HG02623 (cell line): ENCODE measurements around the gene CHMP1B.
A peak's percentile ranks its signal among the peaks of the same experiment; 100 is the strongest.
"Not testable (repeated sequence)": the region's sequence is repeated elsewhere in the genome, so short reads cannot be mapped to it uniquely, and the experiment has no call there.

Experiments
- ATAC-seq: cut with Tn5 transposase; IDR thresholded peaks from one replicate; pipeline ENCODE4 v1.9.1; 2021; ENCODE audit warnings: moderate library complexity; ENCODE audit not compliant: unreplicated experiment

CHMP1B gene

DNA sequence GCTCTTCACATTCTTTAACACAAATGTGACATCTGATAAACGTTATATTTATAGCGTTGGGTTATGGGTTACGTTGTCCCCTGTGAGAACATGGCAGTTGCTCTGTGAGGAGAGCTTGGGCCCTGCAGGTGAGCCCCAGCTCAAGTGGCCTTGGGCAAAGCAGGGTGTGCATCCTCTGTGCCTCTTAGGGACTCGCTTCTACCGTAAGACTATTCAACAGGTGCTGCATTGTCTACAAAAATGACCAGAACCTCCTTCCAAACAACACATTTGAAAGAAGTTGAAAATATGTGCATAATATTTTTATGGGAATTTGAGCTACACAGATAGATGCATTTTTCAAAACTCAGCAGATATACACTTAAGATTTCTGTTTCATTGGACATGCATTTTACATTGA is 16.4 kb upstream of the CHMP1B start:
- ATAC-seq = no peak

DNA sequence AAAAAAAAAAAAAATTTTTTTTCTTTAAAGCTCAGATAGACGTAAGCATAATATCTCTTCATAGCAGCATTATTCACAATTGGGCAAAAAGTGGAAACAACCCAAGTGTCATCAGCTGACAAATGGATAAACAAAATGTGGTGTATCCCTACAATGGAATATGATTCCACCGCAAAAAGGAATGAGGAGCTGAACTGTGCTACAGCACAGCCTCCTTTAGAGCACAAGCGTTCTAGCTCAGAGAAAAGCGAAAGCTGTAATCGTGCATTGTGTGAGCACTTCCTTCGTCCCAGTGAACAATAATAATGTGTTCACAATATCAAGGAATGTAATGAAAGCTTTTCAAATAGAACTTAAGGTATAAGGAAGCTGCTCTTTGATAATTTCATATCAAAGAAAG is 11.7 kb upstream of the CHMP1B start:
- ATAC-seq = no peak

DNA sequence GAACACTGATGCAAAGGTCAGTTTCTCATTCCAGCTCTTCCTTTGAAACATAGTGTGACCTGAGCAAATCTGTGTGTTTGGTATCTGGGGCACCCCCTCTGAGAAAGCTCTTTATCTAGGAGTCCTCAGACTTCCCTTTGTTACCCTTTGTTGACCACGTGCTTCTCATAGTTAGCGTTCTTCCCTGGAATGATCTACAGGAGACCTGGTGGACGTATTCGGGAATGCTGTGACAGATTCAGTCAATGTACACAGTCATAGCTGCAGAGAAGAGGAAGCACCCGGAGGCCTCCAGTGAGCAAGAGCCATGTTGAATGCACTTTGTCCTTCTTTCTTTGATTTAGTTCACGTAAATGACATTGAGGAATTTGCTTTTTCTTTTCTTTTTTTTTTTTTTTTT is 10.7 kb upstream of the CHMP1B start:
- ATAC-seq = no peak

DNA sequence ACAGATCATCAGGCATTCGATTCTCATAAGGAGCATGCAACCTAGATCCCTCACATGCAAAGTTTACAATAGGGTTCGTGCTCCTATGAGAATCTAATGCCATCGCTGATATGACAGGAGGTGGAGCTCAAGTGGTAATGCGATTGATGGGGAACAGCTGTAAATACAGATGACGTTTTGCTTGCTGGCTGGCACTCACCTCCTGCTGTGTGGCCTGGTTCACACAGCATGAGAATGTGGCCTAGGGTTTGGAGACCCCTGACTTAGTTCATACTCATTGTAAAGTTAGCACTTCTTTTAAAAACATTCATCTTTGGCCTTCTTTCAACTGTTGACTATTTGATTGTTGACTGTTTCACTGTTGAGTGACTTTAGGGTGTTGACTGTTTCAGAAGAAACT is 8.7 kb upstream of the CHMP1B start:
- no peak for ATAC-seq

DNA sequence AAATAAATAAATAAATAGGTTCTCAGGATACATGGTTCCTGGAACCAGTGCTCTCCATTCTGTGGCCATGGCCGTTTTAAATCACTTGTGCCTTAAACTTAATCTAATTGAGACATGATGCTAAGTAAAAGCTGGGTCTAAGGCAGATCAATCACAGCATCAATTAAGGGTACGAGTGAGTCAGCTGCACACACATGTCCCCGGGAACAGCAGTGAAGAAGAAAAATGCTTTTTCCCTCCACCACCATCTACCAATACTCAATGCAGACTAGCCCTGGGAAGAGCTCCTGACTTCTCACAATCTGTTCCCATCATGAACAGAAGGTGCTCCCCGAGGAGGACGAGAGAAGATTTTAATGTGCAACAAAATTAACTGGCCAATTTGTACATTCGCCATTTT is 6.8 kb upstream of the CHMP1B start:
- ATAC-seq = no peak

DNA sequence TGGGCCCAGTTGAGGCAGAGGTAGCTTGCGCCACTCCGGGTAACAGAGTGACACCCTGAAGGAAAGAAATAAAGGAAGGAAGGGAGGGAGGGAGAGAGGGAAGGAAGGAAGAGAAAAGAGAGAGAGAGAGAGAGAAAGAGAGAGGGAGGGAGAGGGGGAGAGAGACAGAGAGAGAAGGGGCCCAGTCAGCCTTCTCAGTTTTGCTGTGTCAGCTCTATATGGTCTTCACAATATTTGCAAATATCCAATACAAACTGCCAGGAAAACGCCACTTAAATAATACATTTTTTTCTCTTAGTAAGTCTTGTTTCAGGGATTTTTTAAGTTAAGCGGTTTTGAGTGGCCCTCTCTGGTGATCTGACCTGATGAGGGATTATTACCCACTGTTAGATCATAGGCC is 5.6 kb upstream of the CHMP1B start:
- ATAC-seq = no peak

DNA sequence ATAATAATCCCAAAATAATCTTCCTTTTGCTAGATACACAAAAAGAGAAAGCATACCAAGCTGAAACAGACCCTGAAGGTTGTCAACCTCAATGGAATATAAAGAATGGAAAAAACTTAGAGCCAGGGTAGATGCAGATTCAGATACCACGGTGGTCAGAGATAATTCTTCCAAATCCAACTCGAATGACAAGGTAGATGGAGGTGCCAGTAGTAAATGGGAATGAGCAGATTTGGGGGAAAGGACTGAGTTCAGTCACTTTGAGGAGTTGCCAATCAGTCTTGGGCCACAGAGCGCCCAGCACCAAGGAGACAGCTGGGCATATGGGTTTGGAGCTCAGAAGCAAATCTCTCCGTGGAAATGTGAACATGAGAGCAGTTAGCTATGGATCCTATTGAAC is 3.4 kb upstream of the CHMP1B start:
- ATAC-seq = no peak

DNA sequence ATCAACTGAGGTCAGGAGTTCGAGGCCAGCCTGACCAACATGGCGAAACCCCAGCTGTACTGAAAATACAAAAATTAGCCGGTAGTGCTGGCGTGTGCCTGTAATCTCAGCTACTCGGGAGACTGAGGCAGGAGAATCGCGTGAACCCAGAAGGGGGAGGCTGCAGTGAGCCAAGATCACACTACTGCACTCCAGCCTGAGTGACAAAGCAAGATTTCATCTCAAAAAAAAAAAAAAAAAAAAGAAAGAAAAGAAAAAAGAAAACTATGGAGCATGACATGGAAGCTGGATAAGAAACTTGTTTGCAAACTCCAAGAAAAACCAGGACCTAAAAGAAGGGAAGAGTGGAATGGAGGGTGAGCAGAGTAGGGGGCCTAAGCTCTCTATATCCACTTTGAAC is 1.9 kb upstream of the CHMP1B start:
- ATAC-seq = no peak

DNA sequence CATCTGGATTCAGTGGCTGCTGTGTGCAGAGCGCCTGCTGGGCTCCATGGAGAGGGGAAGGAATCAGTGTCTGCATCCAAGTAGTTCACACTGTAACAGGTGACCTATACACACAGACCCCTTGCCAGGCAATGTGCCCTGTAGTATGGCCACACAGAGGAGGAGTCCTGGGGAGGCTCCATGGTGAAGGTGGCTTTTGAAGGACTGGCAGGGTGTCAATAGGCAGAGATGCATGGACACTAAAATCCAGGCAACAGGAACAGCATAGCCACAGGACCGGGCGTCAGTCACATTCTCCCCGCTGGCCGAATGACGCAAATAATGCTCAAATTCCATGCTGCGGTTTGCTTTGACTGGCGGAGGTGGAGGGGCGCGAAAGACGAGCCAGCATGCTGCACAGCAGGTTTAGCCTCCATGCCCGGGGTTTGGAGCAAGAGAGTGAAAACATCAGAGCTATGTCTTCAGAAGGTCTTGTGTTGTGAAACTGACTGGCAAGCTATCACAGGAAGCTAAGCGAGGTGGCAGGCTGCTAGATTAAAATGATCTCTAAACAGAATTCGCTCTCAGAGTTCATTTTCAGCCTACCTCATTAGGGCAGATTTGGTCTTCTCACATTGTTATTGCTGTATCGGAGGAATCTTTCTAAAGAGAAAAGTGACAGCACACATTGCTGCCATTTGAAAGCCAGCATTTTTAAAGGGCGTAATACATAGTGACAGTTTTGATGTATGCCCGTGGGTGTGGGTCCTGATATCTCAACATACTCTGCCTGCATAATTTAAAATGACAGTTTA is 1.2 kb upstream of the CHMP1B start:
- ATAC-seq = no peak

DNA sequence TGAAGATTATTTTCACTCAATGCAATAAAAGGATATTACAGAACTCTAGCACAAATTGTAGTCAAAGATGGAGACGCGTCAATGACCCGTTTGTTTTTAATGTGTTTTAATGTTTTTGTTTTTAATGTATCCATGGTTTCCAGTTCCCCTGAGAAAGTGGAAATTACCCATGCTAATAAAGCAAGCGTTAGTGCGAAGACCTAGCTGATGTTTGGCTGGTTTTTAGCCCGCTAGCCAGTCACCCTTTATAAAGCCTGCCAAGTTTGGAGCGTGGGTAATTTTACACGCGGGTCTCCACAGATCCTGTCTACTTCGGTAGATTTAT is 430 bp upstream of the CHMP1B start:
- ATAC-seq = peak; percentile 14

DNA sequence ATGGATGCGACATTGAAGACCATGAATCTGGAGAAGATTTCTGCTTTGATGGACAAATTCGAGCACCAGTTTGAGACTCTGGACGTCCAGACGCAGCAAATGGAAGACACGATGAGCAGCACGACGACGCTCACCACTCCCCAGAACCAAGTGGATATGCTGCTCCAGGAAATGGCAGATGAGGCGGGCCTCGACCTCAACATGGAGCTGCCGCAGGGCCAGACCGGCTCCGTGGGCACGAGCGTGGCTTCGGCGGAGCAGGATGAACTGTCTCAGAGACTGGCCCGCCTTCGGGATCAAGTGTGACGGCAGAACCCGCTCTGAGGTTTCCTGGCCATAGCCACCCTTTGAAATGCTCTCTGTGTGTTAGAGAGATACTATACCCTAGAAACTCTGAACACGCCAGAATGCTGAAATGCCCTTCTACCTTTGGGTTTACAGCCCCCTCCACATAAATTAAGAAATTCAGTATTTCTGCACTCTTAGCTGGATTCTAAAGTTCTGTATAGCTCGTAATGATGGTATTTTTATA is 659 bp downstream of the CHMP1B start:
- ATAC-seq = no peak

DNA sequence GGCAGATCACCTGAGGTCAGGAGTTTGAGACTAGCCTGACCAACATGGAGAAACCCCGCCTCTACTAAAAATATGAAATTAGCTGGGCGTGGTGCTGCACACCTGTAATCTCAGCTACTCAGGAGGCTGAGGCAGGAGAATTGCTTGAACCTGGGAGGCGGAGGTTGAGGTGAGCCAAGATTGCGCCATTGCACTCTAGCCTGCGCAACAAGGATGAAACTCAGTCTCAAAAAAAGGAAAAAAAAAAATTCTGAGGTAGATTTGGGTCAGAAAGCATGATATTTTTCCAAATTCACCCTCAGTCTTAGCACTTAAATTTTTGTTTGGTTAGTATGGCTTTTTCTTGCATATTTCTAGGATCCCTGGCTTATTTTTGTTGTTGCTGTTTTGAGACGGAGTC is 3.3 kb downstream of the CHMP1B start:
- not testable (repeated sequence) for ATAC-seq

DNA sequence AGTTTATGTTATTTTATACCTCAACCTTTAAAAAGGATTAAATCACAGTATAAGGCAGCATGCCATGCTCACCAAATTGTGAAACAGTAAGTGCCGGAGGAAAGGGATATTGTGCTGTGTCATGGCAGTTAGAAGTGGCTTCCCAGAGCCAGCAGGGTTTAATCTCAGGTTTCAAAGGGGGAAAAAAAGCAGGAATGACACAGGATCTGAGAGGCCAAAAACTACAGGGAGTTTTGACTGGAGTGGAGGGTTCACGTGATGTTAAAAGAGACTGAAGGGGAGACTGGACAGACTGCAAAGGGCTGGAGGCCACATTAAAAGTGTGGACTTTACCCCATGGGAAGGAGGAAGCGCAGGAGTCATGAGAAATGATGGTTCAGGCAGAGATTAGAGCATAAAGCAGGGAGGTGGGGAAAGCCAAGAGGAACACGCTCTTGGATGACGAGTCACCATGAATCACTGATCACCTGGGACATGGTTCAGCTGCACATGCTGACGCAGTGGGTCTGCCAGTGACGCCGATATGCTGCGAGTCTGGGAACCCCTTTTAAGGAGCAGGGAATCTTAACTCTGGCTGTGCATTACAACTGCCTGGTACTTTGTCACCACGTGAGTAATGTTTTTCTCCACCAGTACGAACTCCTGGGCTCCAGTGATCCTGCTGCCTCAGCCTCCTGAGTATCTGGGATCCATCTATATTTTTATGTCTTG is 6.1 kb downstream of the CHMP1B start:
- no peak for ATAC-seq

DNA sequence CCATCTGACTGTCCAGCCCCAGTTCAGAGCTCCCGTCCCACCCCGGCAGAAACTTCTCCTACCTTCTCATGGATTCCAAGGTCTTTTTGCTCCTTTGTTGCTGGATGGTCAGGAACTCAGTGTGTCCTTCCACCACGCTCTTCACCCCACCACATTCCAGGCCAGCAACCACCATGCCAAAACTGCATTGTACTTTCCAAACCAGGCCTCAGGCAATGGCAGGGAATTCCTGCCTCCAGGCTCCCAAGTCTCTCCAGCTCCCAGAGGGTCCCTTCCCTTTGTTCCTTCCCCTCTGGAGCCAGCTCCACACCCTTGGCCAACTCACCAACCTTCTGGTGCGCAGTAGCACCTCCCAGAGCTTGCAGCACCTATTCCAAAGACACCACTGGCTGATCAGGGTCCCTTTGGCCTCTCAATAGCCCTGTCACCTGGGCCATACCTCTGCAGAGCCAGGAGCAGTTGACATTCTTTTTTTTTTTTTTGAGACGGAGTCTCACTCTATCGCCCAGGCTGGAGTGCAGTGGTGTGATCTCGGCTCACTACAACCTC is 8.1 kb downstream of the CHMP1B start:
- no peak for ATAC-seq

DNA sequence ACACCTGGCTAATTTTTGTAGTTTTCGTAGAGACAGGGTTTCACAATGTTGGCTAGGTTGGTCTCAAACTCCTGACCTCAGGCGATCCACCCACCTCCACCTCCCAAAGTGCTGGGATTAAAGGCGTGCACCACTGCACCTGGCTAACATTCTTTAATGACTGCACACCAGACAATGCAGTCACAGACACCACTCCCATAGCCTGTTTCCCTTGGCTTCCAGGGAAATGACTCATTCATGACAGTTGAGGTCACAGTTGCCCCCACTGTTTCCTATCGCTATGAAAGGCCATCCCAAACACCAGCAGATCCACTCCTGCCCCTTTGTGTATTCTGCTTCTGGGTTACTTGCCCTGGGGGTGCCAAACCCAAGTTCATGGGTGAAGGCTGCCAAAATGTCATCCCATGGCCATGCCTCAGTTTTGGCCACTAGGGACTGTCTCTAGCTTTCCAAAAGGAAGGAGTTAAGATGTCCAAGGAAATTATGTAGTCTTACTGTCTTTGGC is 8.7 kb downstream of the CHMP1B start:
- ATAC-seq = no peak

DNA sequence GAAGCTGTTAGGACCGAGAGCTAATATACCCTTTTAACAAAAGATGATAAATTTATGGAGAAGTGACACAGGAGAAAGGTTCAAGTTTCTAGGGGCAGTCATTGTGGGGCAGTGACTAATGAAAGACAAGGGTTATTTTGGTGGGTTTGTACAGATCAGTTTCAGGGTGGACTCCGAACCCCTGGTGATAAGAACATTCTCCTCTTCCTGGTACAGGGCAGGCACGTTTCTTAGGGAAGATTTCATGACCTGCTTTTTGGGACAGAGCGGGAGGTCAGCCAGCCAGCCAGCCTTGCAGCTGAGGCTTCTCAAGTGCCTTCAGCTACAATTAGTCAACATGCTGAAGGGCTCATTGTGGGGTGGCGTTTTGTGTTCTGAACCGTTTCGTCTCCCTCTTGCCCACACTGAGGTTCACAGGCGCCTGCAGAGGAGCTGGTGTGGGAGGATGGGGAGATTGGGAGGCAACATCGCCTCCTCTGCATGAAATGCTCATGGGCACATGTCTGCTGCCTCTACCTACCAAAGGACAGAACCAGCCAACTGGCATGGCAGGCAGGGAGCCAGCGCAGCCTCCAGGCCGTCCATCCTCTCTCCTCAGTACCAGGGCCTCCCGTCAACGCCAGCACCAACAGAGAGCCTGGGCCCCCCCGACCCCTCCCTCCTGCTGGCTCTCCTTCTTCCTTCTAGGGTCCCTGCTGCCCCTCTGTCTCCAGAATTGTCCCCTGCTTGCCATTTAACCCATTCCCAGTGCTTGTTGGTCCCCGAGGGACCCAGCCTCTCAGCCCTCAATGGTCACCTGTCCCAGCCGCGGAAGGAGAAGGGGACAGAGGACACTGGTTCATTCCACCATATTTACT is 9.6 kb downstream of the CHMP1B start:
- no peak for ATAC-seq

DNA sequence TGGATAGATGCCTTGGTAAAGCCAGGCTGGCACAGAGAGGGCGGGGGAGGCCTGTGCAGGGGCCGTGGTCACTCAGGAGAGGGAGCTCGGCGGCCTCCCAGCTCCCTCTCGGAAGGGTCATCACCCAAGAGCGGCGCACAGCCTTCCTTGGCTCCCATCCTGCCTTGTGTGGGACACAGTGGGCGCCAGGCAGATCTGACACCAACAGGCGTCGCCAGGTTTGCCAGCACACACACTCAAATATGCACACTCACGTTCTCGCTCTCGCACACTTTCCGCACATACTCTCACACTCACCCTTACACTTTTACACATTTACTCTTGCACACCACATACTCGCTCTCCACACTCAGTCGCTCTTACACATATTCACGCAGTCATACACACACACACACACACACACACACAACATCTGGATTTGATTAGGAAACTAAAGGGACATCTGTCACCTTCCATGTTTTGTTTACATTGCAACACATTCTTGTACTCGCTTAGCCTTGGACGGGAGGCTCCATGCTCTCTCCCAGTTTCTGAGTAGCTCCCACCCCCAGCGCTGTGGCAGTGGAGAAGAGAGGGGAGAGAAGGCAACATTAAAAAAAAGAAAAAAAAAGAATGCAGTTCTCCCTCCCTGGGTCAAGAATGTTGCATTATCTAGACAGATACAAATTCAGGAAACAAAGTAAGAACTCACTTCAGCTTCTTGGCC is 10.5 kb downstream of the CHMP1B start:
- no peak for ATAC-seq

DNA sequence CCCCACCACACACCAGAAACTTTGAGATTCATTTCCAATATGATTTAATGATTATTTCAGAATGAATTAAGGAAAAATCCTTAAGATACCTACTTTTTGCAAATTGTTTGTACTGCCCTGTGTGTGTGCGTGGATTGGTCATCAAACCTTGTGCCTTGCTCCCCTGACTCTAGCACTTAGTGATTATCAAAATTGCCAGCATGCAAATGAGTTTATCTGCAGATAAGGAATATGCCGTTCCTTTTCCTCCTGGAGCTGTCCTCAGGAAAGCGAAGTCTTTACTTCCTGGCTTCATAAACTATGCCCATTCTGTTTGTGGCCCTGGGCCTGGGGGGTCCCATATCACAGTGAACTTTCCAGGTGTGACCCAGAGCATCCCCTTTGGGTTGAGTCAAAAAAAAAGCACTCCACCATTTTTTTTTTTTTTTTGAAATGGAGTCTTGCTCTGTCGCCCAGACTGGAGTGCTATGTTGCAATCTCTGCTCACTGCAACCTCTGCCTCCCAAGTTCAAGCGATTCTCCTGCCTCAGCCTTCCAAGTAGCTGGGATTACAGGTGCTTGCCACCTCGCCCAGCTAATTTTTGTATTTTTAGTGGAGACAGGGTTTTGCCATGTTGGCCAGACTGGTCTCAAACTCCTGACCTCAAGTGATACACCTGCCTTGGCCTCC is 11.4 kb downstream of the CHMP1B start:
- no peak for ATAC-seq

DNA sequence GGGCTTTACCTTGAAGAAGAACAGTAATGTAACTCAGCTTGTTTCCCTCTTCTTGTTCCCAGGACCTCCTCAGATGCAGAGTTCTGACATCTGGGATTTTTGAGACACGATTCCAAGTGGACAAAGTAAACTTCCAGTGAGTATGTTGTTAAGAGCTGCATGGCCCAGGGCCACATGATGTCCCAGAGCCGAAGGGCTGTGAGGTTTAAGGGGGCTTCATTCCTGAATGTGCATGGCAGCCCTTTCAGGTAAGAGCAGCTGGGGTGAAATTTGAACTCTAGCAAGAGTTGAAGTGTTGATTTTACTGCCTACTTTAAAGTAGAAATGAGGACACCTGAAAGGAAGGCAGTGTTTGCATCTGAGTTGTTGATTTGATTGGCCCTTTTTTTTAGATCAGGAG is 13.3 kb downstream of the CHMP1B start:
- ATAC-seq = no peak

DNA sequence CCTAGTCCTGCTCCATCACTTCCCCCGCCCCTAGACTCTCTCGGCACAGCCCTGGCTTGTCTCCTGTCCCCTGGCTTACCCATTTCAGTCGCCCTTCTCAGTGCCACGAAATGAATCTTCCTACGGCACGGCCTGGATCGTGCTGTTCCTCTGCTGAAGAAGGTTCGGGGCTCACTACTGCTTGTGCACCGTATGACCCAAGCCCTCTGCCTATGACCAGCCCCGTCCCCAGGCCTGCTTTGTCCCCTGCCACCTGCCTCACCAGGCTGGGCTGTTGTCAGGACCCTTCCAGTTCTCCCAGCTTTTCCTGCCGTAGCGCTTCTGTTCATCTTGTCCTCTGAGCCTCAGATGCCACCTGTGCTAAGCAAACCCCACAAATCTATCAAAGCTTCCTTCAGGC is 13.9 kb downstream of the CHMP1B start:
- ATAC-seq = no peak
